Body of pancreas (tissue), 4 donors: ENCODE results near the gene ETV5. TPM values are rescaled to one million over a fixed set of nuclear protein-coding genes. Genes with fewer than 3 reads are reported as not detected.

Experiments used
- ATAC-seq: fragments of 150-250 bp; one replicate; pipeline ENCODE4 v1.9.1; 2016
- DNase-seq, 4 donors: peaks; one replicate each; pipeline ENCODE4 v3.0.0-alpha.2; 2019
- H3K27ac ChIP-seq, 4 donors: fragments of 200-600 bp; sonication (generic); 1 replicate in 3 of 4; 2 replicates in 1 of 4; pipeline versions ENCODE4 v1.5.1 to v1.6.1; 2016 to 2019; ENCODE audit warnings: mild to moderate bottlenecking in 1 of 4, mixed read lengths in 1 of 4, moderate library complexity in 1 of 4
- H3K27me3 ChIP-seq, 2 donors: fragments of 200-600 bp; sonication (generic); one replicate each; pipeline ENCODE4 v1.6.0; 2016; ENCODE audit warnings: mild to moderate bottlenecking in 1 of 2
- H3K36me3 ChIP-seq, 2 donors: fragments of 200-600 bp; sonication (generic); replicated peaks in 1 of 2; 2 replicates each; pipeline ENCODE4 v1.5.1; 2016; ENCODE audit warnings: low read depth in 2 of 2; ENCODE audit not compliant: insufficient read depth in 1 of 2
- H3K4me1 ChIP-seq: fragments of 200-600 bp; sonication (generic); one replicate; pipeline ENCODE4 v1.6.0; 2016
- H3K4me3 ChIP-seq, 2 donors: fragments of 200-600 bp; sonication (generic); 1 replicate in 1 of 2; 2 replicates in 1 of 2; pipeline ENCODE4 v1.5.1; 2016 to 2019
- H3K9me3 ChIP-seq, 3 donors: fragments of 200-600 bp; sonication (generic); 1 replicate in 2 of 3; 2 replicates in 1 of 3; pipeline ENCODE4 v1.5.1; 2016
- CTCF ChIP-seq, 7 experiments: fragments of 450-650 bp in 4 of 7; fragments of 200-600 bp in 3 of 7; sonication (generic) in 3 of 7; IDR thresholded peaks; one replicate each; pipeline ENCODE4 v1.5.1; 2016 to 2019; ENCODE audit warnings: antibody characterized with exemption in 7 of 7
- POLR2A ChIP-seq, 3 donors: fragments of 450-650 bp; IDR thresholded peaks; one replicate each; pipeline ENCODE4 v1.6.1; 2016; ENCODE audit warnings: antibody characterized with exemption in 3 of 3, mild to moderate bottlenecking in 2 of 3
- WGBS, 2 donors: methylation state at CpG; one replicate each; pipeline ENCODE4 v1.1.5; 2017; 5-methylcytosine and 5-hydroxymethylcytosine counted together
- intact Hi-C: fragments of 100-400 bp; cut with DNase I; formaldehyde crosslinking; loops from one replicate; pipeline ENCODE4 v1.15.1; 2023
- total RNA-seq, 2 donors: library from RNA; depleted of rRNA; stranded (reverse); fragments of >200 nt; gene quantifications; one replicate each; pipeline ENCODE4 v1.1.0, GENCODE V29; 2016

Gene ETV5
- total RNA-seq, 2 donors from 2014 or later: 14.5 to 39.2 TPM

GRCh38 chr3:186046838-186047237, 62.1 kb downstream of the ETV5 start:
- Histone ChIP-seq H3K27ac (no peak overlapping the region), H3K4me1 (peaks cover 26% of the 10 kb centered on the region), H3K4me3 (no peak overlapping the region), H3K36me3 (peaks cover 5 to 9% of the 10 kb centered on the region in 2 donors), H3K9me3 (no peaks in the 10 kb centered on the region), H3K27me3 (no peaks in the 10 kb centered on the region)
- no peak for DNase-seq
- WGBS, 2 donors: 91 to 93% methylated on average over 5 of the region's 5 CpGs
- TF ChIP-seq CTCF (IDR thresholded peaks at IDR 0.05) (no peak), POLR2A (IDR thresholded peaks at IDR 0.05) (no peak)
- ATAC-seq: no peak
- intact Hi-C loops: no loop called here

- TF ChIP-seq CTCF (IDR thresholded peaks at IDR 0.05) (peak in 3 of 7 experiments; percentile 4 to 11 (median 8)), POLR2A (IDR thresholded peaks at IDR 0.05) (no peak)
- Histone ChIP-seq H3K36me3 (peaks cover 0 to 3% of the 10 kb centered on the region in 2 donors), H3K4me3 (no peak overlapping the region), H3K27ac (peak overlapping the region in 3 of 4 donors; percentile 53 to 67 (median 54)), H3K27me3 (no peaks in the 10 kb centered on the region), H3K9me3 (no peaks in the 10 kb centered on the region), H3K4me1 (peaks cover 26% of the 10 kb centered on the region)
- ATAC-seq: peak; percentile 88
- peak; percentile 18 to 41 (median 34) for DNase-seq
- 32 to 39% methylated on average over 12 of the region's 12 CpGs for WGBS, 2 donors
- intact Hi-C loops: no loop called here
Observed at GRCh38 chr3:186044968-186045367, 63.9 kb downstream of the ETV5 start.

- ATAC-seq (peak; percentile 74), DNase-seq (peak; percentile 30 to 56 (median 51))
- Histone ChIP-seq H3K27ac (peak overlapping the region in 3 of 4 donors; percentile 53 to 67 (median 54)), H3K36me3 (no peaks in the 10 kb centered on the region), H3K4me3 (no peak overlapping the region), H3K9me3 (no peaks in the 10 kb centered on the region), H3K4me1 (peaks cover 26% of the 10 kb centered on the region), H3K27me3 (no peaks in the 10 kb centered on the region)
- no peak for TF ChIP-seq CTCF (IDR thresholded peaks at IDR 0.05)
- no peak for TF ChIP-seq POLR2A (IDR thresholded peaks at IDR 0.05)
- intact Hi-C loops: no loop called here
- WGBS, 2 donors: 49 to 57% methylated on average over 3 of the region's 3 CpGs
Observed at GRCh38 chr3:186044427-186044826, 64.5 kb downstream of the ETV5 start.

- Histone ChIP-seq H3K27ac (no peak overlapping the region), H3K9me3 (no peaks in the 10 kb centered on the region), H3K4me3 (no peak overlapping the region), H3K27me3 (no peaks in the 10 kb centered on the region), H3K4me1 (peaks cover 26% of the 10 kb centered on the region), H3K36me3 (no peaks in the 10 kb centered on the region)
- 81 to 84% methylated on average over 7 of the region's 7 CpGs for WGBS, 2 donors
- TF ChIP-seq CTCF (IDR thresholded peaks at IDR 0.05) (no peak), POLR2A (IDR thresholded peaks at IDR 0.05) (no peak)
- DNase-seq: no peak
- intact Hi-C loops: no loop called here
- ATAC-seq: no peak
Observed at GRCh38 chr3:186042521-186043202, 66.2 kb downstream of the ETV5 start.

- Histone ChIP-seq H3K4me3 (no peak overlapping the region), H3K36me3 (no peaks in the 10 kb centered on the region), H3K9me3 (no peaks in the 10 kb centered on the region), H3K4me1 (peaks cover 26% of the 10 kb centered on the region), H3K27me3 (no peaks in the 10 kb centered on the region), H3K27ac (no peak overlapping the region)
- intact Hi-C loops: no loop called here
- TF ChIP-seq POLR2A (IDR thresholded peaks at IDR 0.05): no peak
- TF ChIP-seq CTCF (IDR thresholded peaks at IDR 0.05): no peak
- DNase-seq: no peak
- WGBS, 2 donors: 91% methylated on average over 3 of the region's 3 CpGs
- ATAC-seq: no peak
Observed at GRCh38 chr3:186042036-186042435, 66.9 kb downstream of the ETV5 start.
